Gastrocnemius medialis (tissue), 4 donors: ENCODE measurements around the gene SEPTIN10. TPM values are rescaled to one million over a fixed set of nuclear protein-coding genes. Genes with fewer than 3 reads are reported as not detected.
A peak's percentile ranks its signal among the peaks of the same experiment; 100 is the strongest.

Experiments used
- ATAC-seq, 2 donors: fragments of 150-250 bp; one replicate each; pipeline ENCODE4 v1.9.1; 2016
- DNase-seq, 2 donors: peaks; one replicate each; pipeline ENCODE4 v3.0.0-alpha.2; 2019
- H3K27ac ChIP-seq, 4 donors: fragments of 200-600 bp; sonication (generic); 1 replicate in 1 of 4; 2 replicates in 3 of 4; pipeline ENCODE4 v1.5.1; 2016 to 2018; ENCODE audit warnings: mild to moderate bottlenecking in 2 of 4, moderate library complexity in 1 of 4
- H3K27me3 ChIP-seq, 3 donors: fragments of 200-600 bp; sonication (generic) in 2 of 3; 1 replicate in 1 of 3; 2 replicates in 2 of 3; pipeline versions ENCODE4 v1.5.1 to v1.6.0; 2016 to 2019; ENCODE audit warnings: mild to moderate bottlenecking in 1 of 3, moderate library complexity in 1 of 3
- H3K36me3 ChIP-seq, 2 donors: fragments of 200-600 bp; sonication (generic) in 1 of 2; one replicate each; pipeline ENCODE4 v1.5.1; 2017 to 2018
- H3K4me1 ChIP-seq, 2 donors: fragments of 200-600 bp; sonication (generic) in 1 of 2; one replicate each; pipeline ENCODE4 v1.5.1; 2016 to 2017; ENCODE audit warnings: mild to moderate bottlenecking in 2 of 2
- H3K4me3 ChIP-seq, 4 donors: fragments of 200-600 bp; sonication (generic) in 3 of 4; 1 replicate in 1 of 4; 2 replicates in 3 of 4; pipeline ENCODE4 v1.5.1; 2016 to 2019; ENCODE audit warnings: mild to moderate bottlenecking in 2 of 4
- H3K9me3 ChIP-seq, 3 donors: fragments of 200-600 bp; sonication (generic) in 2 of 3; 1 replicate in 1 of 3; 2 replicates in 2 of 3; pipeline ENCODE4 v1.5.1; 2016 to 2019
- CTCF ChIP-seq, 5 experiments: fragments of 450-650 bp in 3 of 5; fragments of 200-600 bp in 2 of 5; sonication (generic) in 2 of 5; IDR thresholded peaks in 4 of 5; conservative IDR thresholded peaks in 1 of 5; 1 replicate in 4 of 5; 2 replicates in 1 of 5; pipeline ENCODE4 v1.5.1; 2016 to 2019; ENCODE audit warnings: antibody characterized with exemption in 5 of 5, mild to moderate bottlenecking in 3 of 5, moderate library complexity in 3 of 5
- POLR2A ChIP-seq, 2 donors: fragments of 450-650 bp; IDR thresholded peaks; one replicate each; pipeline ENCODE4 v1.6.1; 2017; ENCODE audit warnings: antibody characterized with exemption in 2 of 2, mild to moderate bottlenecking in 2 of 2, moderate library complexity in 2 of 2
- in situ Hi-C, 4 donors: fragments of 200-750 bp; cut with MboI; loops; one replicate each; pipeline versions ENCODE4 v1.15.0 to v1.8.0; 2017; ENCODE audit warnings: low sequenced_read_pairs in 4 of 4
- intact Hi-C: fragments of 100-400 bp; cut with DNase I; formaldehyde crosslinking; loops from one replicate; pipeline ENCODE4 v1.15.1; 2023; ENCODE audit warnings: low total_unique reads
- total RNA-seq, 4 donors: library from RNA; depleted of rRNA; stranded (reverse); fragments of >200 nt; gene quantifications; one replicate each; pipeline versions ENCODE4 v1.1.0 to v1.2.3, GENCODE V29; 2016

Gene SEPTIN10
- total RNA-seq, 4 donors from 2014 or later, result 22.3 to 39.4 (median 29.6) TPM

DNA sequence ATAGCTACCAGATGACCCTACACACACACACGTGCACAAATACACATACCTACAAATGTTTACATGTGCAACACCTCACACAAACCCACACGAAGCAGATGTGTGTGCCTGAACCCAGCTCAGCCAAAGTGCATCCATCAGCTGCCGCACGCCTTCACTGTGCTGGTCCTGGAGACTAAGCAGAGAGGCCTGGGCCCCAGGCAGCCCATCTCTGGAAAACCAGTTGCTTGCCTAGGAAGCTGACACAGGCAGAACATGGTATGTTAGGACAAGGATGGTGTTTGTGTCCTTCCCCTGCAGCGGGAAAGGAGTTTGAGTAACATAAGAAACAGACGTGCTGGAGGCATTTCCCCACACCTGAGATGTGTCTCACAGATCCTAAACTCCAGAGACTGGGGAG is 86.7 kb downstream of the SEPTIN10 start:
- no peaks in the 10 kb centered on the region for H3K9me3 ChIP-seq
- TF ChIP-seq POLR2A (IDR thresholded peaks at IDR 0.05), result no peak
- TF ChIP-seq CTCF (IDR thresholded peaks at IDR 0.05 in 4 of 5, conservative IDR thresholded peaks at IDR 0.05 in 1 of 5), result no peak
- H3K36me3 ChIP-seq, result no peaks in the 10 kb centered on the region
- H3K27me3 ChIP-seq, result no peaks in the 10 kb centered on the region
- intact Hi-C loops (no loop called here), in situ Hi-C loops (no loop called here)
- DNase-seq (peak in 1 of 2 donors; percentile 4), ATAC-seq (no peak)
- no peak overlapping the region for H3K27ac ChIP-seq
- no peaks in the 10 kb centered on the region for H3K4me1 ChIP-seq
- H3K4me3 ChIP-seq, result no peak overlapping the region

- DNase-seq (peak in 1 of 2 donors; percentile 4), ATAC-seq (no peak)
- Histone ChIP-seq H3K4me3 (no peak overlapping the region), H3K4me1 (no peaks in the 10 kb centered on the region), H3K36me3 (no peaks in the 10 kb centered on the region), H3K27me3 (no peaks in the 10 kb centered on the region), H3K9me3 (no peaks in the 10 kb centered on the region), H3K27ac (no peak overlapping the region)
- intact Hi-C loops (no loop called here), in situ Hi-C loops (no loop called here)
- TF ChIP-seq POLR2A (IDR thresholded peaks at IDR 0.05) (no peak), CTCF (IDR thresholded peaks at IDR 0.05 in 4 of 5, conservative IDR thresholded peaks at IDR 0.05 in 1 of 5) (no peak)
Observed at GRCh38 chr2:109526442-109526970, 87.3 kb downstream of the SEPTIN10 start.

DNA sequence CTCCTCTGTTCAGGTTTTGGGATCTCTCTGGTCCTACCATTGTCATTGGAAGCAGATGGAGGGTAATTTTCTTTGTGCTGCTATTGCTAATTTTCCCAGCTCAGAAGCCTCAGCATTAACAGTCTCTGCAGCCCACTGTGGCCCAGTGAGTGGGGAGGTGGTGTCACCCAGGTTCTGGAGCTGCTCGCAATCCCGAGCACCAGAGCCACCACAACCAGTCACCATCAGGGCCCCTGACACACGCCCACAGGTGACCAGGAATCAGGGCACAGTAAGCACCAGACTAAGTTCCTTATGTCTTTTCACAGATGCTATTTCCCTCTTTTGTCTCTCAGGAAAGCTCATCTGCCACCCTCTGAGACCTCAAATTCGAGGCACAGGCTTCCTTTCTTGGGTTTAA is 87.9 kb downstream of the SEPTIN10 start:
- Histone ChIP-seq H3K9me3 (no peaks in the 10 kb centered on the region), H3K36me3 (no peaks in the 10 kb centered on the region), H3K4me3 (no peak overlapping the region), H3K4me1 (no peaks in the 10 kb centered on the region), H3K27ac (no peak overlapping the region), H3K27me3 (no peaks in the 10 kb centered on the region)
- in situ Hi-C loops (no loop called here), intact Hi-C loops (no loop called here)
- no peak for TF ChIP-seq POLR2A (IDR thresholded peaks at IDR 0.05)
- no peak for TF ChIP-seq CTCF (IDR thresholded peaks at IDR 0.05 in 4 of 5, conservative IDR thresholded peaks at IDR 0.05 in 1 of 5)
- peak in 1 of 2 donors; percentile 3 for DNase-seq
- no peak for ATAC-seq

GRCh38 chr2:109523536-109524361 is 90.0 kb downstream of the SEPTIN10 start:
- DNase-seq (peak in 1 of 2 donors; percentile 6), ATAC-seq (no peak)
- H3K36me3 ChIP-seq, result no peaks in the 10 kb centered on the region
- H3K4me1 ChIP-seq, result no peaks in the 10 kb centered on the region
- no peaks in the 10 kb centered on the region for H3K27me3 ChIP-seq
- no peak overlapping the region for H3K4me3 ChIP-seq
- intact Hi-C loops, result no loop called here
- H3K9me3 ChIP-seq, result no peaks in the 10 kb centered on the region
- no peak overlapping the region for H3K27ac ChIP-seq
- in situ Hi-C loops, result loop anchor here in 1 of 4 donors (25.0 kb wide), 1 partner anchor 236 kb away; no protein-coding TSS in a partner anchor
- no peak for TF ChIP-seq POLR2A (IDR thresholded peaks at IDR 0.05)
- no peak for TF ChIP-seq CTCF (IDR thresholded peaks at IDR 0.05 in 4 of 5, conservative IDR thresholded peaks at IDR 0.05 in 1 of 5)
